ENCODE data around the gene ACADM.
A peak's percentile ranks its signal among the peaks of the same experiment; 100 is the strongest.
"Not testable (repeated sequence)": the region's sequence is repeated elsewhere in the genome, so short reads cannot be mapped to it uniquely, and the experiment has no call there.

The ACADM gene

DNA sequence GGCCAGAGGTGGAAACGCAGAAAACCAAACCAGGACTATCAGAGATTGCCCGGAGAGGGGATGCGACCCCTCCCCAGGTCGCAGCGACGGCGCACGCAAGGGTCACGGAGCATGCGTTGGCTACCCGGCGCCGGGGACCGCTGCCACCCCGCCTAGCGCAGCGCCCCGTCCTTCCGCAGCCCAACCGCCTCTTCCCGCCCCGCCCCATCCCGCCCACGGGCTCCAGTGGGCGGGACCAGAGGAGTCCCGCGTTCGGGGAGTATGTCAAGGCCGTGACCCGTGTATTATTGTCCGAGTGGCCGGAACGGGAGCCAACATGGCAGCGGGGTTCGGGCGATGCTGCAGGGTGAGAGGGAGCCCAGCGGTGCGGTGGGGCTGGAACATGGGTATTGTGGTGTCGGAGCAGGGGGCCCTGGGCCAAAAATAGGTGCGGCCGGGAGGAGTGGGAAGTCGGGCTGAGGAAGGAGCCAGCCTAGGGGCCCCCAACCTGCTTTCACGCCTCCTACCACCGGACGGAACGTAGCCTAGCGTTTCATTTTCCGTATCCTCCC lies at the start of gene ACADM:
TSS of gene ACADM (plus strand) at position 238 of the 551 bp plus-strand sequence. CDS start at position 317, 79 bp downstream.
- DNase-seq = peak; percentile 86

DNA sequence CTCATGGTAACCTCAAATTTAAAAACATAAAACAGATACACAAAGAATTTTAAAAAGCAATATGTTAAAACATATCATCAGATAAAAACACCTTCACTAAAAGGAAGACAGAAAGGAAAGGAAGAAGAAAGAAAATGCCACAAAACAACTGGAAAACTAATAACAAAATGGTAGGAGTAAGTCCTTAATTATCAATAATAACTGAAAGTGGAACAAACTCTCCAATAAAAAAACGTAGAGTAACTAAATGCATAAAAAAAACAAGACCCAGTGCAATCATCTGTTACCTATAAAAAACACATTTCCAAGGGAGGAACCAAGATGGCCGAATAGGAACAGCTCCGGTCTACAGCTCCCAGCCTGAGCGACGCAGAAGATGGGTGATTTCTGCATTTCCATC lies 47.1 kb upstream of the ACADM start:
- no peak for DNase-seq

DNA sequence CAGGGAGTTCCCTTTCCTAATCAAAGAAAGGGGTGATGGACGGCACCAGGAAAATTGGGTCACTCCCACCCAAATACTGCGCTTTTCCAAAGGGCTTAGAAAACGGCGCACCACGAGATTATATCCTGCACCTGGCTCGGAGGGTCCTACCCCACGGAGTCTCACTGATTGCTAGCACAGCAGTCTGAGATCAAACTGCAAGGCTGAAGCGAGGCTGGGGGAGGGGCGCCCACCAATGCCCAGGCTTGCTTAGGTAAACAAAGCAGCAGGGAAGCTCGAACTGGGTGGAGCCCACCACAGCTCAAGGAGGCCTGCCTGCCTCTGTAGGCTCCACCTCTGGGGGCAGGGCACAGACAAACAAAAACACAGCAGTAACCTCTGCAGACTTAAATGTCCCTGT lies 46.5 kb upstream of the ACADM start:
- not testable (repeated sequence) for DNase-seq

DNA sequence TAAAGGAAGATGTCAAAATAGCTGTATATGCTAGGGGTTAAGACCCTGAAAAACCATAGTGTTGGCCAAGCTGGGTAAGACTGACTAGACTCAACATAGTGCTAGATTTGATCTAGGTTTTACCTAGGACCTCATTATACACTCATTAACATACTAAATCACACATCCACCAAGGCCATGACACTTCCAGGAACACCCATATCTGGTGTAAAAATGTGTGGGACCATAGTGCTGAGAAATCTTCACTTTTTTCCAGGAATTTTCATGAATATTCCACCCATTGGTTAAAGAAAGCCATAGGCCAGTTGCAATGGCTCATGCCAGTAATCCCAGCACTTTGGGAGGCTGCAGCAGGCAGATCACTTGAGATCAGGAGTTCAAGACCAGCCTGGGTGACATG lies 34.0 kb upstream of the ACADM start:
- DNase-seq = no peak

DNA sequence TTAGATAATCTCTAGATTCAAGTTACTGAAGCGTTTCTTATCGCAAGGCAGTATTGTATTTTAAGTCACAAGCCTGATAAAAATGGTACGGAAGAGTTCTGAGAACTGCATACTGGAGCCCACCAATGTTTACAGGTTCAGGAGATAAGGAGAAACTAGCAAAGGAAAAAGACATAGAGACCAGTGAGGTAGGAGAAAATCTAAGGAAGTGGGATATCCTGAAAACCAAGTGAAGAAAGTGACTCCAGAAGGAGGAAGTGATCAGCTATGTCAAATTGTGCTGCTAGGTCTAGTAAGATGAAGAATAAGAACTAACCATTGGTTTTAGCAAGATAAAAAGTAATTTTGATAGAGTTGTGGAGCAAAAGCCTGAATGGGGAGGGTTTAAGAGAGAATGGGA lies 31.0 kb upstream of the ACADM start:
- DNase-seq = no peak

DNA sequence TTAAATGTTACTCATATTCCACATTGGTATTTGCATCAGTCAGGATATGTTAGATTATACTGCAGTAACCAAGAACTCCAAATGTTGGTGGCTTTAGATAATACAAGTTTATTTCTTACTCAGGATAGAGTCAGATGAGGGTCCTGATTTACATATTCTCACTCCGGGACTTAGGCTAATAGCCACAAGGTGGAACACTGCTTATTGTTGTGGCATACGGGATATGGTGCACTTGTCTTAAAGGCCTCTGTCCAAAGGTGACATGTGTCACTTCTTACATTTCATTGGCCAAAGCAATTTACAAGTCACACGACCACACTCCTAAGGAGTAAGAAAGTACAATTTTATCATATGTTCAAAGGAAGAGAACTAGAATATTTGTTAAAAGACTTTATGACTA lies 28.5 kb upstream of the ACADM start:
- DNase-seq = no peak

DNA sequence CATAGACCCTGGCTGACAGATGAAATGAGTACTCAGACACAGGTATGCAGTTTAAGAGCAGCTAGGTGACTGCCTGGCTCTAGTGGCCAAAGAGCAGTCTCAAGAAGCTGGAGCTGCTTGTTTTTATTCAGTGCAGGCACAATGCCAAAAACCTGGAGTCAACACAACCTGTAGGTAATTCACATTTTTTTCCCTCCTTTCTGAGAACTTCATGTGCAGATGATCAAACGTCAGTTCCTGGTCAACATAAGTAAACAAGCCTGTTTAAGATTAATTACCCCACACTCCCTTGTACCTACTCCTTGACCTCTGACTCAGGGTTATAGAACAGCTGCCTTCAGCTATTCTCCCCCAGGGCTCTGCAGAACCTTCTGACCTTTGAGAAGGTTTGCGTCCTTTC lies 17.3 kb upstream of the ACADM start:
- DNase-seq = no peak

DNA sequence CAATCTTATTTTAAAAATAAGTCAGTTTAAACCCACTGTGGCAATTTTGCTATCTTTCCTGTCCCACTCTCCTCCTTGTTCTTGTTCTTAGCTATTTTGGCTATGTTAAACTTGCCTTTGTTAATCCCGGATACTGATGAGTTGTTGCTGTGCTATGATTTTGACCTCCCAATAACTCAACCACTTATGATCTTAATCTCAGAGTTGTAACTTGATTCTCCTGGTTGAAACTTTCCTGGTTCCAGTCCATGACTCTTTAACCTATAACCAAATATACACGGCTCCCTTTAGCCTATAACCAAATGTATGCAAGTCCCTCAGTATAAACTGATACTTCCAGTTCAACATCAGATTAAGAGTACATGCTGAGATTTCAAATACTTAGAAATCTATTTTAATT lies 15.6 kb upstream of the ACADM start:
- no peak for DNase-seq

DNA sequence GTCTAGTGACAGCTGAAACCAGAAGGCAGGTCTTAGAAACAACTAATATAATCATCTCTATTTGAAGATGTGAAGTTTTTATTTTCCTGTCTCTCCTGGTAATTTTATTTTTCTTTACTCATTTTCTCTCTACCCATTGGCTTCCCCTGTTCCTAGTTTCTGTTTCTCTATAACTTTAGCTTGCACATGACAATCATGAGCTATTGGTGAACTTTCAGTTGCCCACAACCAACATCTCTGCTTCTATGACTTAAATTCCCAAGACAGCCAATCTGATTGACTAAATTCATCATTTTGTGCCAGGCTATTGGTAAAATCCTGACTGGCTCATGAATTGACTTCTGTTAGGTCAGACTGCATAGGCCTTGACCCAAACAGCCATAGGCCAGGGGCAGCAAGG lies 13.7 kb upstream of the ACADM start:
- DNase-seq = no peak

DNA sequence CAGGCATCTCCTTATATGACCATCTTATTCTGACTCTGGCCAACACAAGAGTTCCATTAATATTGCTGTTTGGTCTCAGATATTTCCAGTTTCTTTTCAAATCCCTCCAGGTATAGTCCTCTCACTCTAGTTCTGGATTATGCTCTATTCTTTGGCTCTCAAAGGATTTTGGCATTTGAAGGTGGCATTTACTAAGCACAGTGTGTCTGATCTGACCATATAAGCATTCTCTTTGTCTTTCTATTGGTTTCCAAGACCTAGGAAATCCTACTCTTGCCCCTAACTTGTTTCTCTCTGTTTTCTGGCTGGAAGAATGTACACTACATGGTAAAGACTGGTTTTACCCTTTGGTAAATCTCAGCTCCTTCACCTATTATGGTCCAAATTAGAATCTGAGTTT lies 12.7 kb upstream of the ACADM start:
- no peak for DNase-seq

DNA sequence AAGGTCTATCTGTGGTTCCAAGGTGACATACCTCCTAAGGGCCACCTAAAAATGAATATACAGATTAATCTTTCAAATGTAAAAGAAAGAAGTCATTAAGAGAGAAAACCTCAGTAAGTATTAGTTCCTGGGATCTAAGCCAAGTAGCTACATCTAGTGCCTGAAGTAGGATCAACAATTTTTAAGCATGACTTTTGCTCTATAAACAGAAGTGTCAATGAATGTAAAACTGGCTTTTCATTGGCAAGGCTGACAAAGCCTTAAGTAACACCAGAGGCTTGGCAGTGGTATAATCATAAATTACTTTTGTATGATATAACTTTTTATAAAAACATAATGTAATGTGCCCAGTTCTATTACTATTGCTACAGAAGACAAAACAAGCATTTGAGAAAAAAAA lies 12.2 kb upstream of the ACADM start:
- DNase-seq = no peak

DNA sequence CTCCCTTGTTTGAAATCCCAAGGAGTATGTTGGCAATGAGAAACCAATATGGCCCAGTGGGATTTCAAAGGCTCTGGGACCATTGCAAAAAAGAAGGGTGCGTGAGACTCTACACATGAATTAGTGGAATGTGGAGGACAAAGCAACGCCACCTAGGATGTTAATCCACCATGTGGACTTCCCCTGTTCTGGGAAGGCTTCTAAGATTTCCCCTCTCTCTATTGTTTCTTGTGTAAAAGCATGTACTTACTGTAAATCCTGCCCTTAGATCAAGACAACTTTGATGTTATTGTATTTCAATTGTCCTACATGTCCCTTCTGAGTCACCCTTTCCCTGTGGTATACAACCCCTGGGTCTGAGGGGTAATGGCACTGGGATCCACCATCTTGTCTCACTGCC lies 4.7 kb upstream of the ACADM start:
- DNase-seq = no peak

DNA sequence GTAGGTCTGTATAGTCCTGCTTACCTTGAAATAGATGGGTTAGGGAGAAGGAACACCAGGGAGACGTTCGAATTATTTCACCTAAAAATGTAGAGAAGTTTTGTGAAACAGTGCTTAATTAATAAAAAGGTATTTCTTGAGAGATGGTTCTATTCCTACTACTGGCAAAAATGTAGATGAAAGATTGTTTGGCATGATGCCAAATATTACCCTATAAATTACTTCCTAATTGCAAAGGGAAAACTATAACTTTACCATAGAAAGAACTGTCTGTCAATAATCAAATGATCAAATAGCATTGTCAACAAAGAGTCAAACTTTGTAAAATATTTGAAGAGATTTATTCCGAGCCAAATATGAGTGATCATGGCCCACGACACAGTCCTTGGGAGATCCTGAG lies 4.2 kb upstream of the ACADM start:
- no peak for DNase-seq

DNA sequence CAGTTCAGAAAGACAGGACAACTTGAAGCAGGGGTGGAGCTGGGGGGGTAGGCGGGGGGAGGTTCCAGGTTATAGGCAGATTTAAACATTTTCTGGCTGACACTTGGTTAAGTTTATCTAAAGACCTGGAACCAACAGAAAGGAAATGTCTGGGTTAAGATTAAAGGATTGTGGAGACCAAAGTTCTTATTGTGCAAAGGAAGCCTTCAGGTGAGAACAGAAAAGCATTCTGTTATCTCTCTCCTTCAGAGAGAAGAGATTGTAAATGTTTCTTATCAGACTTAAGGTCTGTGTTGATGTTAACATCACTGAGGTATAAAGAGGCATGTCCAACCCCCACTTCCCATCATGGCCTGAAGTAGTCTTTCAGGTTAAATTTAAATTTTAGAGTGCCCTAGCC lies 3.7 kb upstream of the ACADM start:
- no peak for DNase-seq

DNA sequence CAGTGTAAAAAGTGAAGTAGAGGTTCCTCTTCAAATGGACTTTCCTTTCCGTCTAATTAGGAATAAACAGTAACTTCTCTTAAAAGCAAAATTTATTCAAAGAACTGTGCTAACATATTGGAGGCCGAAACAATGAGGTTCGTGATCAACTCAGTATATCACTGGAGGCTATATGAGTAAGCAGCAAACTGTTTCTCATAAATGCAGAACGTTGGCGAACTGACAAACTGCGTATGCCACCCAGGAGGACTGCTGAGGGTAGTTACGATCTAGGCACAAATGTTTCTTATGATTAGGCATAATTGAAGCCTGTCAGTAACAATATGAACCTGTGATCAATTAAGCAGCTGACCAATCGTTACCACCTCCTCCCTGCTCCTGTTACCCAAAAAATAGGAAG lies 2.3 kb upstream of the ACADM start:
- DNase-seq = not testable (repeated sequence)

DNA sequence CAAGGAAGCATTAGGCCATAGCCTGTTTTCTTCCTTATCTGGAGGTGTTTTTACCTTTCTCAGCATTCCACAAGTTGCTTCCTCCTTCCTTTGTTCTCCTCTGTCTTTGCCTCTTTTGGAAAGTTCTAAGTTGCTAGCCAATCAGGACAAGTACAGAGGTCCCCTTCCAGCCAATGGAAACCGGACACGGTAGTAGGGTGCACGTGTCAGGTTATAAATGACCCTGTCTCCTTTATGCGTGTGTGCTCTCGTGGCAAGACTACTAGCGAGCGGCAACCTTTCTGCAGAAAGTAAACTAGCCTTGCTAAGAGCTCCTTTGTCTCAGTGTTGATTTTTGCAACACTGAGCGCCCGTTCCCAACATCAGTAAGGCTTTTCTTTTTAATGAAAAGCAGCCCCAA lies 1.5 kb upstream of the ACADM start:
- no peak for DNase-seq

DNA sequence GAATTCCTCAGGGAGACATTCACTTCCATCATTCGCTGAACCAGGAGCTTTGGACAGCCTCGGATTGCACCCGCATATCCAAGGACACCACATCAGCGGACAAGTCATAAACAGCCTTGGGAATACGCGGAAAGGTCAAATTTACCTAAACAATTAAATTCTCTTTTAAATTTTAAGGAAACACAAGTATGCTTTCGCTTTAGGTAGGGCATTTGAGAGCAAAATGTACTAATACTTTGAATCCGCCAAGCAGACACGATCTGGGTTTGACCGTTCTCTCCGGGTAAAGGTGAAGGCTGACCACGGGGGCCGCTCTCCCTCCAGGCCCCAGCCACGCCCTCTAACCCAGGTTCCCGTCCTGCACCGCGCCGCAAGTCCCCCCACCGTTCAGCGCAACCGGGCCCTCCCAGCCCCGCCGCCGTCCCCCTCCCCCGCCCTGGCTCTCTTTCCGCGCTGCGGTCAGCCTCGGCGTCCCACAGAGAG lies 479 bp upstream of the ACADM start:
- peak; percentile 82 for DNase-seq

DNA sequence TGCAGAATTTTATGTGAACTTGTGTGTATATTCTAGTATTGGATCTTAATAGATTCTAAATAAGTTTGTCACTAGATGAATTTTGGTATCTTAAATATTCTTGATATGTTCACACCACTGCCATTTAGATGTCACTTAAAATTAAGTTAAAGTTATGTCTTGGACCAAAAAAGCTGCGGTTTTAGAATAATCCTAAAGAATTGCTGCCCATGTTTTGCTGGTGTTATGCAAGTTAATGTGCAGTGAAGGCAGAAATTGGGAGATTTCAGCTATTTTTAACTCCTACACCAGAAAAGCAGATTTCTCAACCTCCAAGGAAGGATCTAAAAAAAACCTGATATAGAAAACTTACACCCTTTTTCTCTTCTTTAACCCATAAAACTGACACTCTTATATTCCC lies 757 bp downstream of the ACADM start:
- DNase-seq = no peak

DNA sequence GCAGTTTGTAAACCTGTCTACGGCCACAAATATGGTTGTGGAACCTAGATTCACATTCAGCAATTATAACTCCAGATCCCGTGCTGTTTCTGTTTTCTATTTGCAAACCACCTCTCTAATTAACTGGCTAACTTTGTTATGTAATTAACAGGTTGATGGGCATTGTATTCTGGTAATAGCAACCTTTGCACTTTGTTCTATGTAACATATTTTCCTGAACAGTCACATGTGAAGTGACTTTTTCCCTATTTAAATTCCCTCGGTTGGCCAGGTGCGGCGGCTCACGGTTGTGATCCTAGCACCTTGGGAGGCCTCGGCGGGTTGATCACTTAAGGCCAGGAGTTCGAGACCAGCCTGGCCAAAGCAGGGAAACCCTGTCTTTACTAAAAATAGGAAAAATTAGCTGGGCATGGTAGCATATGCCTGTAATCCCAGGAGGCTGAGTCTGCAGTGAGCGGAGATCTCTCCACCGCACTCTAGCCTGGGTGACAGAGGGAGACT lies 1.4 kb downstream of the ACADM start:
- DNase-seq = no peak

DNA sequence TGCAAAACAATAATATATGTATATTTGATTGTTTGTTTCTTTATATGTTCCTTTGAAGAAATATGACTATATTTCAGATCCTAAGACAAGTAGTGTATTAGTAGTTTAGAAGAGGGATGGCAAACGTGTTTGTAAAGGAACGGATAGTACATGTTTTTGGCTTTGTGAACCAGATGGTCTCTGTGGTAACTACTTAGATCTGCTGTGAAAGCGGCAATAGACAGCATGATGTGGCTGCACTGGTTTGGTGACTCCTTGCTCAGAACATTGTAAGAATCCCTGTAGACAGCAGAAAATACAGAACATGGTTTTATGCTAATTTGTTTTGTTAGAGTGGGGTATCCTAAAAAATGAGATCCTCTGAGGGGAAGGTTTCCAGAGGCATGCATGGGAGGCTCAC lies 3.1 kb downstream of the ACADM start:
- no peak for DNase-seq

DNA sequence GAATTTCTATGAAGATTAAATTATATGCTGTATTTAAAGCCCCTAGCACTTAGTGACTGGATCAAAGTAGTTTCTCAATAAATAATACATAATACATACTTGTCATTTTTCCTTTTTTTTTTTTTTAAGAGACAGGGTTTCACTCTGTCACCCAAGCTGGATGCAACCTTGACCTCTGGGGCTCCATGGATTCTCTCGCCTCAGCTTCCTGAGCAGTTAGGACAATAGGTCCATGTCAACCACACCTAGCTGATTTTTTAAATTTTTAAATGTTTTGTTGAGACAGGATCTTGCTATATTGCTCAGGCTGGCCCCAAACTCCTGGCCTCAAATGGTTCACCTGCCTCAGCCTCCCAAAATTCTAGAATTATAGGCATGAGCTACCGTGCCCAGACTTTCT lies 5.9 kb downstream of the ACADM start:
- DNase-seq = no peak

DNA sequence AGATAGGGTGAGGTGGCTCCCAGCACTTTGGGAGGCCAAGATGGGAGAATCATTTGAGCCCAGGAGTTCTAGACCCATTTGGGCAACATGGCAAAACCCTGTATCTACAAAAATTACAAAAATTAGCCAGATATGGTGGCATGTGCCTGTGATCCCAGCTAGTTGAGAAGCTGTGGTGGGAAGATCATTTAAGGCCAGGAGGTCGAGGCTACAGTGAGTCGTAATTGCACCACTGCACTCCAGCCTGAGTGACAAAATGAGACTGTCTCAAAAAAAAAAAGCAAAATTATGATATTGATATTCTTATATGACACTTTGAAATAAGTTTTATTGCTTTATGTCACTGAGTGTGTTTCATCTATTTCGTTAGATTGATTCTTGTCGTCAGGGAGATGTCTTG lies 7.4 kb downstream of the ACADM start:
- no peak for DNase-seq

DNA sequence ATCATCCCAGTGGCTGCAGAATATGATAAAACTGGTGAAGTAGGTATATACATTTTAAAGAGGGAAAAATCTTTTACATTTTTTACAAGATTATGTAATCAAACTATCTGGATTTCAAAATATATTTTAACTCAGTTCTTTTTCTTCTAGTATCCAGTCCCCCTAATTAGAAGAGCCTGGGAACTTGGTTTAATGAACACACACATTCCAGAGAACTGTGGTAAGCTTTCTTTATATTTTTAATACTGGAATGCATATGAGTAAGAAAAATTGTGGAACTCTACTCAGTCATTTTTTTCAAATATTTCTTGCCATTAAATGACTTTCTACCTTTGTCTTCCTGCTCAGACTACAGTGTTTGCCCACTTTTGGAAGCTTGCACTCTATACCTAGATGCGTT lies 8.2 kb downstream of the ACADM start:
- no peak for DNase-seq

DNA sequence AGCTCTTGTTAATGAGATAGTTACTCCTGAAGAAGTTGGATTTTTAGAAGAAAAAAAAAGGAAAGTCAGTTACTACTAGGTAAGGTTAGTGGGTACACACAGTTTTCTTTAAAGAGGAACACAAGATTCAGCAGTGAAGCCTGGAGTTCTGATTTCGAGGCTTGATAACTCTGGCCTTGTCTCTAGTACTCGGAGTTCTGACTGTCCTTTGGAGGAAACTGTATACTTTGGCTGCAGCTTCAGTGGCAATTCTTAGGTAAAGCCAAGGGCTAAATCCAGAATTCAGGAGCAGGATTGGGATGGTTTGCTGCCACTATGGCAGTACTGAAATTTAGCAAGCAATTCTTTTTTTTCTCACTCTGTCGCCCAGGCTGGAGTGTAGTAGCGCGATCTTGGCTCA lies 9.2 kb downstream of the ACADM start:
- DNase-seq = no peak

DNA sequence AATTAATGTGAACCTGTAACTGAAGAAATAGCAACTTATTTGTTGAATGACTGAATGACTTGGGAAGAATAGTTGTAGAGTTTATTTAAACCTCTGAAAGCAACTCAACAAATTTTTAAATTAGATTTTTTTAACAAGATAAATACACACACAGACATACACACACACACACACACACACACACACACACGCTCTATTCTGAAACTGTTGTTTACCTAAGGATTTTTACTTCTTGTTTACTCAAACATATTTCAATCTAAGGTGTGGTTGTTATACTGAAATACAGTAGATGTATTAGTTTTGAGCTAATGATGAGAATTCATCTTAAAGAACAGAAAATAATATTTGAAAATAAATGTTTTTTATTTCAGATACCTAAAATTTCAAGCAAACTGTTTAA lies 11.5 kb downstream of the ACADM start:
- DNase-seq = no peak
